SK-N-SH (cell line): ENCODE measurements around the gene ENTR1. TPM values are rescaled to one million over a fixed set of nuclear protein-coding genes. Genes with fewer than 3 reads are reported as not detected.

Experiments
- CTCF ChIA-PET: fragments of 300-600, 350-600 bp; formaldehyde crosslinking; extraction: SDS; loops from one replicate; lab custom pipeline; 2021; lab: Yijun Ruan, JAX
- POLR2A ChIA-PET: fragments of 350-600 bp; sonication (Branson Sonifier 250); formaldehyde crosslinking; extraction: SDS; loops from one replicate; lab custom pipeline; 2020; ENCODE audit warnings: antibody characterized with exemption, inconsistent platforms; lab: Yijun Ruan, JAX
- DNase-seq: peaks from one replicate; pipeline ENCODE4 v3.0.0; 2012
- H2AFZ ChIP-seq: fragments of 200-600 bp; sonication (generic); 2 replicates; pipeline ENCODE4 v1.8.1; 2016; ENCODE audit warnings: antibody characterized with exemption, mild to moderate bottlenecking, low read depth
- H3F3A ChIP-seq: fragments of 200-600 bp; sonication (generic); replicated peaks from 2 replicates; pipeline ENCODE3; 2016; ENCODE audit warnings: antibody characterized with exemption, mild to moderate bottlenecking; ENCODE audit not compliant: insufficient read depth
- H3K27ac ChIP-seq, 2 experiments: fragments of 200-500 bp in 1 of 2; fragments of 200-600 bp in 1 of 2; sonication (Bioruptor generic) in 1 of 2; sonication (generic), shearing (Covaris generic) in 1 of 2; 2 replicates each; pipeline versions ENCODE4 v1.5.1 to v1.6.1; 2014 to 2016; ENCODE audit warnings: low read depth in 2 of 2, inconsistent platforms in 1 of 2, low read length in 1 of 2, mild to moderate bottlenecking in 1 of 2, mixed read lengths in 1 of 2
- H3K27me3 ChIP-seq: fragments of 200-600 bp; sonication (generic), shearing (Covaris generic); 2 replicates; pipeline ENCODE4 v1.6.1; 2016; ENCODE audit warnings: mixed run types; ENCODE audit not compliant: insufficient read depth
- H3K36me3 ChIP-seq, 2 experiments: fragments of 200-500 bp in 1 of 2; fragments of 200-600 bp in 1 of 2; sonication (Bioruptor generic) in 1 of 2; sonication (generic) in 1 of 2; replicated peaks in 1 of 2; 2 replicates each; pipeline versions ENCODE3 to v1.5.1; 2014 to 2016; ENCODE audit warnings: low read length in 1 of 2, mild to moderate bottlenecking in 1 of 2; ENCODE audit not compliant: insufficient read depth in 2 of 2, control insufficient read depth in 1 of 2
- H3K4me1 ChIP-seq, 2 experiments: fragments of 200-500 bp in 1 of 2; fragments of 200-600 bp in 1 of 2; sonication (Bioruptor generic) in 1 of 2; sonication (generic), shearing (Covaris generic) in 1 of 2; 2 replicates each; pipeline versions ENCODE4 v1.5.1 to v1.6.1; 2014 to 2016; ENCODE audit warnings: low read depth in 1 of 2, low read length in 1 of 2, mixed run types in 1 of 2; ENCODE audit not compliant: insufficient read depth in 2 of 2, control insufficient read depth in 1 of 2
- H3K4me2 ChIP-seq: fragments of 200-600 bp; sonication (generic), shearing (Covaris generic); 2 replicates; pipeline ENCODE4 v1.6.1; 2017; ENCODE audit warnings: mixed run types
- H3K4me3 ChIP-seq, 2 experiments: fragments of 200-500 bp in 1 of 2; fragments of 200-600 bp in 1 of 2; sonication (Bioruptor generic) in 1 of 2; sonication (generic), shearing (Covaris generic) in 1 of 2; 2 replicates each; pipeline versions ENCODE4 v1.5.1 to v1.8.1; 2014 to 2016; ENCODE audit warnings: low read depth in 2 of 2, inconsistent platforms in 1 of 2, low read length in 1 of 2, mild to moderate bottlenecking in 1 of 2, mixed read lengths in 1 of 2, moderate library complexity in 1 of 2
- H3K79me2 ChIP-seq: fragments of 200-600 bp; sonication (generic); 2 replicates; pipeline ENCODE4 v1.8.1; 2017; ENCODE audit warnings: mild to moderate bottlenecking; ENCODE audit not compliant: insufficient read depth
- H3K9ac ChIP-seq: fragments of 200-600 bp; sonication (generic); 2 replicates; pipeline ENCODE4 v1.6.1; 2017; ENCODE audit warnings: mixed run types
- H3K9me2 ChIP-seq: fragments of 200-600 bp; sonication (generic); 2 replicates; pipeline ENCODE4 v1.6.1; 2017; ENCODE audit warnings: mixed run types
- H3K9me3 ChIP-seq: fragments of 200-600 bp; sonication (generic); 2 replicates; pipeline ENCODE4 v1.6.1; 2017; ENCODE audit warnings: mixed run types, mild to moderate bottlenecking, moderate library complexity
- H4K20me1 ChIP-seq: fragments of 200-600 bp; sonication (generic); 2 replicates; pipeline ENCODE4 v1.6.1; 2017; ENCODE audit warnings: mild to moderate bottlenecking, mixed run types; ENCODE audit not compliant: insufficient read depth
- CHD2 ChIP-seq: fragments of 150-350 bp; IDR thresholded peaks from 2 replicates; pipeline ENCODE4 v1.6.1; 2018; ENCODE audit warnings: low read length; ENCODE audit not compliant: partially characterized antibody
- ELF1 ChIP-seq: IDR thresholded peaks from 2 replicates; pipeline ENCODE4 v1.4.0; 2012
- EZH2phosphoT487 ChIP-seq: fragments of 200-600 bp; sonication (generic); IDR thresholded peaks from 2 replicates; pipeline ENCODE4 v1.6.1; 2017; ENCODE audit warnings: low read depth, mixed run types, mild to moderate bottlenecking, antibody characterized with exemption, moderate library complexity, borderline replicate concordance
- FOXM1 ChIP-seq: IDR thresholded peaks from 2 replicates; pipeline ENCODE4 v1.4.0; 2012; ENCODE audit warnings: low read depth, mild to moderate bottlenecking
- GABPA ChIP-seq: IDR thresholded peaks from 2 replicates; pipeline ENCODE4 v1.4.0; 2012; ENCODE audit warnings: low read depth, mild to moderate bottlenecking
- JUND ChIP-seq: IDR thresholded peaks from 2 replicates; pipeline ENCODE4 v1.4.0; 2012
- MXI1 ChIP-seq: IDR thresholded peaks from 2 replicates; pipeline ENCODE4 v1.6.1; 2012; ENCODE audit warnings: mild to moderate bottlenecking, low read depth, low read length, improper control_type of control experiment
- NFIC ChIP-seq: IDR thresholded peaks from 2 replicates; pipeline ENCODE4 v1.4.0; 2012; ENCODE audit warnings: borderline replicate concordance
- NRF1 ChIP-seq: IDR thresholded peaks from 2 replicates; pipeline ENCODE4 v1.6.1; 2012; ENCODE audit warnings: low read depth, mild to moderate bottlenecking, low read length
- RFX5 ChIP-seq: IDR thresholded peaks from 2 replicates; pipeline ENCODE4 v1.6.1; 2012; ENCODE audit warnings: mild to moderate bottlenecking, improper control_type of control experiment, low read length
- TAF1 ChIP-seq: IDR thresholded peaks from 2 replicates; pipeline ENCODE4 v1.6.1; 2012; ENCODE audit warnings: low read depth, mild to moderate bottlenecking, low read length, moderate library complexity, borderline replicate concordance
- TEAD4 ChIP-seq: IDR thresholded peaks from 2 replicates; pipeline ENCODE4 v1.4.0; 2012; ENCODE audit warnings: mild to moderate bottlenecking, borderline replicate concordance; ENCODE audit not compliant: insufficient read depth
- WGBS: methylation state at CpG from one replicate; pipeline ENCODE4 v1.1.6; 2017; ENCODE audit warnings: low lambda C conversion rate; 5-methylcytosine and 5-hydroxymethylcytosine counted together
- polyA plus RNA-seq, 3 experiments: library from polyadenylated mRNA; depleted of rRNA; stranded (reverse); fragments of >200 nt; gene quantifications; 2 replicates each; pipeline ENCODE4 v1.2.3, GENCODE V29; 2012
- TF ChIP-seq, protein P1 (sequence below): IDR thresholded peaks from 2 replicates; pipeline ENCODE4; 2012
- TF ChIP-seq, protein P2 (sequence below): IDR thresholded peaks from 2 replicates; pipeline ENCODE4 v1.6.1; 2012; ENCODE audit warnings: mild to moderate bottlenecking, low read depth, low read length, moderate library complexity
- TF ChIP-seq, protein P3 (sequence below): fragments of 150-350 bp; IDR thresholded peaks from 2 replicates; pipeline ENCODE4 v1.6.1; 2017; ENCODE audit warnings: antibody characterized with exemption, low read length, low read depth, borderline replicate concordance
- TF ChIP-seq, protein P4 (sequence below): IDR thresholded peaks from 2 replicates; pipeline ENCODE4 v1.4.0; 2012; ENCODE audit warnings: low read depth, borderline replicate concordance

ENTR1 gene
- polyA plus RNA-seq, 1 of the 3 experiments (the other 2 are of a cell fraction) = 71.3 TPM

DNA sequence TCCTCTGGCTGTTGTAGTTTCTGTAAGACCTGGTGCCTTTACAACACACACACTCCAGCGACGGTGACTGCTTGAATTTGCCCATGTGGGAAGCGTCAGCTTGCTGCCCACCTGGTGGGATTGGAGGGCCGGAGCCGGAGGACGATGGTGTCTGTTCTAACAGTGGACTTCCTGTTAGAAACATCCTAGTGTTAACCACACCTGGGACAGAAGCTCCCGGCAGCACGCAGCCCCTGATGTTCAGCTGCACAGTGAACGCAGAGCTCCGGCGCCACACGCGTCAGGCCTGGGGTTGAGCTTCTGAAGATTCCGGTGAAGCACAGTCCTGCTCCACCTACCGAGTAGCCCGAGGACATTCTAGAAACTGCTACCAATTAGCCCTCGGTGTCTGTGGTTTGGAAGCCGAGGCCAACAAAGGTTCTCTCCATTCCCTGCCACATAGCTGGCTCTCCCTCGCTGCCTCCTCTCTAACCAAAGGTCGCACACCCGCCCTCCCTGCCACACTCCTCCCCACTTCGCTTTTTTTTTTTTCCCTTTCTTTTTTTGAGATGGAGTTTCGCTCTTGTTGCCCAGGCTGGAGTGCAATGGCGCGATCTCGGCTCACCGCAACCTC is 14.4 kb upstream of the ENTR1 start:
- no peak for DNase-seq
- no peak overlapping the region for H3K27ac ChIP-seq
- H3K4me1 ChIP-seq = no peaks in the 10 kb centered on the region
- no peak overlapping the region for H2AFZ ChIP-seq
- H3K4me2 ChIP-seq = no peak overlapping the region
- no peaks in the 10 kb centered on the region for H3K79me2 ChIP-seq
- H3K36me3 ChIP-seq = peaks cover 16 to 47% of the 10 kb centered on the region in 2 experiments
- H3F3A ChIP-seq = peaks cover 20% of the 10 kb centered on the region
- no peaks in the 10 kb centered on the region for H3K27me3 ChIP-seq
- H3K9ac ChIP-seq = no peak overlapping the region
- TF ChIP-seq EZH2phosphoT487 = no peak
- no peak for TF ChIP-seq TEAD4
- TF ChIP-seq NRF1 = no peak
- no peak for TF ChIP-seq NFIC
- TF ChIP-seq FOXM1 = no peak
- TF ChIP-seq, protein P1, sequence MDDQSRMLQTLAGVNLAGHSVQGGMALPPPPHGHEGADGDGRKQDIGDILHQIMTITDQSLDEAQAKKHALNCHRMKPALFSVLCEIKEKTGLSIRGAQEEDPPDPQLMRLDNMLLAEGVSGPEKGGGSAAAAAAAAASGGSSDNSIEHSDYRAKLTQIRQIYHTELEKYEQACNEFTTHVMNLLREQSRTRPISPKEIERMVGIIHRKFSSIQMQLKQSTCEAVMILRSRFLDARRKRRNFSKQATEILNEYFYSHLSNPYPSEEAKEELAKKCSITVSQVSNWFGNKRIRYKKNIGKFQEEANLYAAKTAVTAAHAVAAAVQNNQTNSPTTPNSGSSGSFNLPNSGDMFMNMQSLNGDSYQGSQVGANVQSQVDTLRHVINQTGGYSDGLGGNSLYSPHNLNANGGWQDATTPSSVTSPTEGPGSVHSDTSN = no peak
- no peak for TF ChIP-seq ELF1
- TF ChIP-seq, protein P2, sequence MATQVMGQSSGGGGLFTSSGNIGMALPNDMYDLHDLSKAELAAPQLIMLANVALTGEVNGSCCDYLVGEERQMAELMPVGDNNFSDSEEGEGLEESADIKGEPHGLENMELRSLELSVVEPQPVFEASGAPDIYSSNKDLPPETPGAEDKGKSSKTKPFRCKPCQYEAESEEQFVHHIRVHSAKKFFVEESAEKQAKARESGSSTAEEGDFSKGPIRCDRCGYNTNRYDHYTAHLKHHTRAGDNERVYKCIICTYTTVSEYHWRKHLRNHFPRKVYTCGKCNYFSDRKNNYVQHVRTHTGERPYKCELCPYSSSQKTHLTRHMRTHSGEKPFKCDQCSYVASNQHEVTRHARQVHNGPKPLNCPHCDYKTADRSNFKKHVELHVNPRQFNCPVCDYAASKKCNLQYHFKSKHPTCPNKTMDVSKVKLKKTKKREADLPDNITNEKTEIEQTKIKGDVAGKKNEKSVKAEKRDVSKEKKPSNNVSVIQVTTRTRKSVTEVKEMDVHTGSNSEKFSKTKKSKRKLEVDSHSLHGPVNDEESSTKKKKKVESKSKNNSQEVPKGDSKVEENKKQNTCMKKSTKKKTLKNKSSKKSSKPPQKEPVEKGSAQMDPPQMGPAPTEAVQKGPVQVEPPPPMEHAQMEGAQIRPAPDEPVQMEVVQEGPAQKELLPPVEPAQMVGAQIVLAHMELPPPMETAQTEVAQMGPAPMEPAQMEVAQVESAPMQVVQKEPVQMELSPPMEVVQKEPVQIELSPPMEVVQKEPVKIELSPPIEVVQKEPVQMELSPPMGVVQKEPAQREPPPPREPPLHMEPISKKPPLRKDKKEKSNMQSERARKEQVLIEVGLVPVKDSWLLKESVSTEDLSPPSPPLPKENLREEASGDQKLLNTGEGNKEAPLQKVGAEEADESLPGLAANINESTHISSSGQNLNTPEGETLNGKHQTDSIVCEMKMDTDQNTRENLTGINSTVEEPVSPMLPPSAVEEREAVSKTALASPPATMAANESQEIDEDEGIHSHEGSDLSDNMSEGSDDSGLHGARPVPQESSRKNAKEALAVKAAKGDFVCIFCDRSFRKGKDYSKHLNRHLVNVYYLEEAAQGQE = no peak
- no peak for TF ChIP-seq MXI1
- CTCF ChIA-PET = interaction anchor here (0.9 to 1.5 kb wide), 4 partner anchors 14 to 112 kb away, joined by 3 to 4 read pairs (median 4); no protein-coding TSS in a partner anchor
- no peak overlapping the region for H3K4me3 ChIP-seq
- H3K9me3 ChIP-seq = no peaks in the 10 kb centered on the region
- no peaks in the 10 kb centered on the region for H3K9me2 ChIP-seq
- POLR2A ChIA-PET = interaction anchor here (0.7 to 1.5 kb wide), 2 partner anchors 10 to 11 kb away, joined by 3 to 5 read pairs; no protein-coding TSS in a partner anchor
- 91% methylated on average over 22 of the region's 27 CpGs for WGBS
- H4K20me1 ChIP-seq = no peaks in the 10 kb centered on the region

DNA sequence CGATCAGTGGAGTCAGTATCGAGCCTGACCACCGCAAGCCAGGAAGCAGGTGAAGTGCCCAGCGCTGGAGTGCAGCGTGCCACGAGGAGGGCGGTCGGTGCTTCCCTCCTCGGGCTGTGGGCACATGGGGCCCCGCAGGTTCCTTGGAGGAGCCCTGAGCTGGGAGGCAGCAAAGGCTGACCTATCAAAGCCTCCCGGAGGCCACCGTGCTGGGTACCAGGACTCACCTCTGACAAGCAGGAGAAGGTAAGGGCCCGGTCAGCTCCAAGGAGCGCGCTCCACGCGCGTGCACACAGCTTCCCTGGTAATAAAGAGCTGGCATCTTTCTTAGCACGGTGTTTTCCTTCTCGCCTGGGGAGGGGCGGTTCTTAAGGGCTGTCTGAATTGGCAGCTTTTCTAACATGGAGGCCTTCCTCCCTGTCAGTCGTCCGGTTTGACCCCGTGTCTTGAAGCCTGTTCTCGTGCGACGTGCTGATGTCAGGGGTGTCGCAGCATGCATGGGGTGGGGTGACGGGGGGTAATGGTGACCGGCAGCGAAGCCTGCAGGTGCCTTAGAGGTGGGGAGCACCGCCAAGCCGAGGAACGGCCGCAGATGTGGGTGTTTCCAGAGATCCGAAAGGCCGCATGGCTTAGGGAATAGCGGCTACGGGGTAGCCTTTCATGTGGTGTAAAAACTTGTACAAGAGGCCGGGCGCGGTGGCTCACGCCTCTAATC is 13.2 kb upstream of the ENTR1 start:
- peaks cover 16% of the 10 kb centered on the region for H3F3A ChIP-seq
- CTCF ChIA-PET = interaction anchor here (0.8 to 1.5 kb wide), 4 partner anchors 14 to 111 kb away, joined by 3 to 4 read pairs (median 4); no protein-coding TSS in a partner anchor
- 98% methylated on average over 33 of the region's 43 CpGs for WGBS
- H3K27ac ChIP-seq = no peak overlapping the region
- no peaks in the 10 kb centered on the region for H3K4me1 ChIP-seq
- H3K4me2 ChIP-seq = no peak overlapping the region
- DNase-seq = no peak
- H3K79me2 ChIP-seq = no peaks in the 10 kb centered on the region
- H3K9ac ChIP-seq = no peak overlapping the region
- TF ChIP-seq, protein P3, sequence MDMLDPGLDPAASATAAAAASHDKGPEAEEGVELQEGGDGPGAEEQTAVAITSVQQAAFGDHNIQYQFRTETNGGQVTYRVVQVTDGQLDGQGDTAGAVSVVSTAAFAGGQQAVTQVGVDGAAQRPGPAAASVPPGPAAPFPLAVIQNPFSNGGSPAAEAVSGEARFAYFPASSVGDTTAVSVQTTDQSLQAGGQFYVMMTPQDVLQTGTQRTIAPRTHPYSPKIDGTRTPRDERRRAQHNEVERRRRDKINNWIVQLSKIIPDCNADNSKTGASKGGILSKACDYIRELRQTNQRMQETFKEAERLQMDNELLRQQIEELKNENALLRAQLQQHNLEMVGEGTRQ = no peak
- TF ChIP-seq RFX5 = no peak
- TF ChIP-seq NRF1 = no peak
- no peak for TF ChIP-seq CHD2
- TF ChIP-seq GABPA = no peak
- TF ChIP-seq JUND = no peak
- TF ChIP-seq TEAD4 = no peak
- TF ChIP-seq, protein P4, sequence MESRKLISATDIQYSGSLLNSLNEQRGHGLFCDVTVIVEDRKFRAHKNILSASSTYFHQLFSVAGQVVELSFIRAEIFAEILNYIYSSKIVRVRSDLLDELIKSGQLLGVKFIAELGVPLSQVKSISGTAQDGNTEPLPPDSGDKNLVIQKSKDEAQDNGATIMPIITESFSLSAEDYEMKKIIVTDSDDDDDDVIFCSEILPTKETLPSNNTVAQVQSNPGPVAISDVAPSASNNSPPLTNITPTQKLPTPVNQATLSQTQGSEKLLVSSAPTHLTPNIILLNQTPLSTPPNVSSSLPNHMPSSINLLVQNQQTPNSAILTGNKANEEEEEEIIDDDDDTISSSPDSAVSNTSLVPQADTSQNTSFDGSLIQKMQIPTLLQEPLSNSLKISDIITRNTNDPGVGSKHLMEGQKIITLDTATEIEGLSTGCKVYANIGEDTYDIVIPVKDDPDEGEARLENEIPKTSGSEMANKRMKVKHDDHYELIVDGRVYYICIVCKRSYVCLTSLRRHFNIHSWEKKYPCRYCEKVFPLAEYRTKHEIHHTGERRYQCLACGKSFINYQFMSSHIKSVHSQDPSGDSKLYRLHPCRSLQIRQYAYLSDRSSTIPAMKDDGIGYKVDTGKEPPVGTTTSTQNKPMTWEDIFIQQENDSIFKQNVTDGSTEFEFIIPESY = no peak
- TF ChIP-seq TAF1 = no peak
- no peaks in the 10 kb centered on the region for H3K27me3 ChIP-seq
- H3K4me3 ChIP-seq = no peak overlapping the region
- H3K9me3 ChIP-seq = no peaks in the 10 kb centered on the region
- H3K36me3 ChIP-seq = peaks cover 21 to 42% of the 10 kb centered on the region in 2 experiments
- H3K9me2 ChIP-seq = no peaks in the 10 kb centered on the region
- no peak overlapping the region for H2AFZ ChIP-seq
- no peaks in the 10 kb centered on the region for H4K20me1 ChIP-seq
- POLR2A ChIA-PET = no interaction called here
